H1 (cell line): ENCODE data around the gene PLA1A.

Experiments used
- BCL11A ChIP-seq, 2 experiments: IDR thresholded peaks; one replicate each; pipeline ENCODE4 v1.6.1; 2011; ENCODE audit warnings: low read depth in 2 of 2, low read length in 2 of 2, mild to moderate bottlenecking in 2 of 2
- CEBPB ChIP-seq: IDR thresholded peaks from 2 replicates; pipeline ENCODE4 v1.6.1; 2012; ENCODE audit warnings: low read depth, low read length
- CHD1 ChIP-seq: IDR thresholded peaks from 2 replicates; pipeline ENCODE4 v1.6.1; 2012; ENCODE audit warnings: low read depth, low read length, improper control_type of control experiment
- EZH2 ChIP-seq: fragments of 200-600 bp; sonication (generic); IDR thresholded peaks from 2 replicates; pipeline ENCODE4 v1.7.1; 2012; ENCODE audit warnings: low read depth, mild to moderate bottlenecking, moderate library complexity, low read length, inconsistent platforms; ENCODE audit not compliant: severe bottlenecking
- GABPA ChIP-seq: IDR thresholded peaks from 2 replicates; pipeline ENCODE4 v1.6.1; 2011; ENCODE audit warnings: mild to moderate bottlenecking, low read length, moderate library complexity, borderline replicate concordance; ENCODE audit not compliant: insufficient read depth
- POLR2A ChIP-seq, 2 experiments: IDR thresholded peaks; 1 replicate in 1 of 2; 2 replicates in 1 of 2; pipeline ENCODE4 v1.6.1; 2011; ENCODE audit warnings: low read depth in 2 of 2, low read length in 2 of 2, mild to moderate bottlenecking in 2 of 2; ENCODE audit errors: control extremely low read depth in 1 of 2
- POLR2AphosphoS5 ChIP-seq: IDR thresholded peaks from 2 replicates; pipeline ENCODE4 v1.6.1; 2011; ENCODE audit warnings: low read depth, low read length
- RAD21 ChIP-seq, 2 experiments: IDR thresholded peaks in 1 of 2; conservative IDR thresholded peaks in 1 of 2; 2 replicates each; pipeline ENCODE4 v1.6.1; 2011; ENCODE audit warnings: low read depth in 2 of 2, low read length in 2 of 2, improper control_type of control experiment in 1 of 2, inconsistent platforms in 1 of 2, mild to moderate bottlenecking in 1 of 2, moderate library complexity in 1 of 2
- SP2 ChIP-seq: IDR thresholded peaks from 2 replicates; pipeline ENCODE4 v1.6.1; 2012; ENCODE audit warnings: mild to moderate bottlenecking, low read length, inconsistent platforms
- TAF7 ChIP-seq: optimal IDR thresholded peaks from 2 replicates; pipeline ENCODE3; 2011; ENCODE audit warnings: low read depth, mild to moderate bottlenecking, inconsistent platforms, low read length, moderate library complexity, borderline replicate concordance
- TF ChIP-seq, protein P1 (sequence below), 3 experiments: IDR thresholded peaks; 1 replicate in 2 of 3; 2 replicates in 1 of 3; pipeline versions ENCODE4 v1.5.1 to v1.6.1; 2011; ENCODE audit warnings: low read length in 3 of 3, mild to moderate bottlenecking in 3 of 3, inconsistent platforms in 2 of 3, low read depth in 1 of 3, moderate library complexity in 1 of 3; ENCODE audit not compliant: insufficient read depth in 1 of 3; ENCODE audit errors: control extremely low read depth in 1 of 3
- TF ChIP-seq, protein P2 (sequence below): IDR thresholded peaks from 2 replicates; pipeline ENCODE4 v1.6.1; 2011; ENCODE audit warnings: low read length, improper control_type of control experiment

DNA sequence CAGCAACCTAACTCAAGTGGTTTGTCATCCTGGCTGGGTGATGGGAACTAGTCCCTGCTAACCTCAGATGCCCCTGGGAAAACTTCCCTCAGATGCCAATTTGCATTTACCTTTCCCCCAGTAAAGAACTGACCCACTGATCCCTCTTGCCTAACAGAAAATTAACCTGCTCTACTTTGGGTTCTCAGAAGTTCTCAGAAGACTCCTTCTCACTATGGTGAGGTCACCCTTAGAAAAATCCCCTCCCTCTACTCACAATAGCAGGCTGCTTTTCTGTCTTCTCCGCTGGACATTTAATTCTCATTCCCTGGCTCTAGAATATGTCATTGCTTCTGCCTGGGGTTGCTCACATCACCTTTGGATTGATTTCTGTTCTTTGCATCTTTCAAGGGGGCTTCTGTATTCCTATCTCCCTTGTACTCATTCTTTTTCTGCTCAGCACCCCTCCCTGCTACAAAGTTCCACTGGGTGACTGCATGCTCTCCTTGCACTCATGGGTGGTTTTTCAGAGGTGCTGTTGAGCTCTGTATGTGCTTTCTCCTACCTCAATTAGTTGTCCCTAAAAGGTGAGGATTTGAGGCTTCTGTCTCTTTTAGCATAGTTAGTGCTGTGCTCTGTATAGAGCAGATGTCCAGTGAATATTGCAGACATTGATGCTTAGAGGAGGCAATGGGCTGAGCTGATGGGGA, 869 bp downstream of the PLA1A start:
- no peak for TF ChIP-seq EZH2
- TF ChIP-seq CHD1 = no peak
- no peak for TF ChIP-seq BCL11A (IDR thresholded peaks at IDR 0.05; ENCODE audit: low read depth in 2 of 2, low read length in 2 of 2)
- TF ChIP-seq RAD21 (IDR thresholded peaks at IDR 0.05 in 1 of 2, conservative IDR thresholded peaks at IDR 0.05 in 1 of 2; ENCODE audit: low read depth in 2 of 2, low read length in 2 of 2) = no peak
- TF ChIP-seq, protein P1, sequence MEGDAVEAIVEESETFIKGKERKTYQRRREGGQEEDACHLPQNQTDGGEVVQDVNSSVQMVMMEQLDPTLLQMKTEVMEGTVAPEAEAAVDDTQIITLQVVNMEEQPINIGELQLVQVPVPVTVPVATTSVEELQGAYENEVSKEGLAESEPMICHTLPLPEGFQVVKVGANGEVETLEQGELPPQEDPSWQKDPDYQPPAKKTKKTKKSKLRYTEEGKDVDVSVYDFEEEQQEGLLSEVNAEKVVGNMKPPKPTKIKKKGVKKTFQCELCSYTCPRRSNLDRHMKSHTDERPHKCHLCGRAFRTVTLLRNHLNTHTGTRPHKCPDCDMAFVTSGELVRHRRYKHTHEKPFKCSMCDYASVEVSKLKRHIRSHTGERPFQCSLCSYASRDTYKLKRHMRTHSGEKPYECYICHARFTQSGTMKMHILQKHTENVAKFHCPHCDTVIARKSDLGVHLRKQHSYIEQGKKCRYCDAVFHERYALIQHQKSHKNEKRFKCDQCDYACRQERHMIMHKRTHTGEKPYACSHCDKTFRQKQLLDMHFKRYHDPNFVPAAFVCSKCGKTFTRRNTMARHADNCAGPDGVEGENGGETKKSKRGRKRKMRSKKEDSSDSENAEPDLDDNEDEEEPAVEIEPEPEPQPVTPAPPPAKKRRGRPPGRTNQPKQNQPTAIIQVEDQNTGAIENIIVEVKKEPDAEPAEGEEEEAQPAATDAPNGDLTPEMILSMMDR (IDR thresholded peaks at IDR 0.05; ENCODE audit: control extremely low read depth in 1 of 3, insufficient read depth in 1 of 3, low read depth in 1 of 3, low read length in 3 of 3) = no peak
- TF ChIP-seq CEBPB = no peak
- no peak for TF ChIP-seq TAF7
- no peak for TF ChIP-seq POLR2AphosphoS5
- TF ChIP-seq GABPA = no peak
- no peak for TF ChIP-seq POLR2A (IDR thresholded peaks at IDR 0.05; ENCODE audit: control extremely low read depth in 1 of 2, low read depth in 2 of 2, low read length in 2 of 2)
- TF ChIP-seq SP2 = no peak
- TF ChIP-seq, protein P2, sequence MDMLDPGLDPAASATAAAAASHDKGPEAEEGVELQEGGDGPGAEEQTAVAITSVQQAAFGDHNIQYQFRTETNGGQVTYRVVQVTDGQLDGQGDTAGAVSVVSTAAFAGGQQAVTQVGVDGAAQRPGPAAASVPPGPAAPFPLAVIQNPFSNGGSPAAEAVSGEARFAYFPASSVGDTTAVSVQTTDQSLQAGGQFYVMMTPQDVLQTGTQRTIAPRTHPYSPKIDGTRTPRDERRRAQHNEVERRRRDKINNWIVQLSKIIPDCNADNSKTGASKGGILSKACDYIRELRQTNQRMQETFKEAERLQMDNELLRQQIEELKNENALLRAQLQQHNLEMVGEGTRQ = no peak
